ENCODE results near the gene FLT4.

Gene FLT4

DNA sequence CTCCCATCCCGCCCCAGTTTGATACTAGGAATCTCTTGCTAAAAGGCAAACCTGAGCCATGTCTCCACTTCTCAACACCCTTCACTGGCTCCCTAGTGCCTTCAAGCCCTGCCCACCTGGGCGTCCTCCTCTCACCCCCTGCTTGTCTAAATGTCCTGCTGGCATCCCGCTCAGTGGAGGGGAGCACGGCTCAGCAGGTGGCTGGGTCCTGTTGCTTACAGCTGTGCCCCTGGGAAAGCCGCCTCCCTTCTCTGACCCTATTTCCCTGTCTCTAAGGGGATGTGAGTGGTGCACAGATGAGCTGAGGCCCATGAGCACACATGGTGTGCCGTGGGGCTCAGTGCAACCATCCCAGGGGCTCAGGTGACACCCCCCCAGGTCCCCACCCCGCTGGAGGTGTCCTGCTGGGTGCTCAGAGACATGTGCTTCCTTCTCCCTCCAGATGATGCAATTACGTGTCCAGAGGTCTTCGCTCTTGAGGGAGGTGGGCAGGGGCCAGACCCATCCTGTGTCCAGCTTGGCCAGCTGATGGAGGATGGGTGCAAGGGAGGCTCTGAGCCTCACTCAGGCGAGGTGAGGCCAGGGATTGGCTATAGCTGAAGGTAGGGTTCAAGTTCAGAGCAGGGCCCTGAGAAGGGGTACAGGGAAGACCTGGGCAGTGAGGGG is 24.1 kb downstream of the FLT4 start:
- no peak for DNase-seq

DNA sequence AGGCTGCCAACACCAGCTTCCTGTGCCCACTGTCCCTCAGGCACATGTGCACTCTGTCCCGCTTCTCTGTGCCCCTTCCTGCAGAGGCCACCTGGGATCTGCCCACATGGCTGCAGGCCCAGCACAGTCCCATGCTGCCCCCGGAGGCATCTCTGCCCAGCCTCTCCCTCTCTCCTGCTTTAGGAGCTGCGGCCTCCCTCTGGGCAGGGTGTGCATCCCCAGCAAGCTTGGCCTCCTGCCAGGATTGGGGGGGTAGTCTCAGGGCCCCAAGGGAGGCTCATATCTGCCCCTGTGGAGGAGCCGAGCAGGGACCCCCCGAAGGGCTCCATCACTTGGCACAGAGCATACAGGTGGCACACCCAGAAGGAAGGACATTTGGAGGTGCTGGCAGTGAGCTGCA is 24.8 kb downstream of the FLT4 start:
- DNase-seq, result no peak

DNA sequence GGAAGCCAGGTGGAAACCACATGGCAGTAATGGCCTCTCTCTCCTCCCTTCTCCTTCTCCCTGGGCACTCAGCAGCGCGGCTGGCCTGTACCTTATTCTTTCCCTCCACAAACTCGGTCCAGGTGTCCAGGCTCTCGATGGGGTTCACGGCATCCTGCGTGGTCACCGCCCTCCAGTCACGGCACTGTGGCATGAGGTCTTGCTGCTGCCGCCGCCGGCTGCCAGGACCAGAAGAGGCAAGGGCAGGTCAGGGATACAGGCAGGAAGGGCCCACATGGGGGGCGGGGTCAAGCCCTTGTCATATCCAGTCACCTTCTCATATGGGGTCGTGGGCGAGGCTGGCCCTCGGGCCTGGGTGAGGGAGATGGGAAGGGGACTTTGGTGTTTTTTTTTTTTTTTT is 25.6 kb downstream of the FLT4 start:
- no peak for DNase-seq

DNA sequence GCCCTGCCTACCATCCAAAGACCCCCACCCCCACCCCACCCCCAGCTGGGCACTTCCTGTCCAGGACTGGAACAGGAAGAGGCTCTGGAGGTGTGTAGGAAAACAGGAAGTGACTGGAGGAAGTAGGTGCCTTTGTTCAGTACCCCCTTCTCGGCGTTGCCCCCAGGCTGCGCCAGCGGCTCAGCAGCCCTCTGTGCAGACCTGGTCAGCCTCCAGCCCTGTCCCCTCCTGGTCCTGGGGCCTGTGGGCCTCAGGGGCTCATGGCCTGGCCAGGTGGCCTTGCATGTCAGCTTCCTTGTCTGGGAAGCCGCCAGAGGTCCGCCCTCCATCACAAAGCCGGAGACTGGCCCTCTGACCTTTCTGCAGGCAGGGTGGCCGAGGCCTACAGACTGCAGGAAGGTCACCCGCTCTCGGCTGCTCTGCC is 26.0 kb downstream of the FLT4 start:
- DNase-seq, result no peak

DNA sequence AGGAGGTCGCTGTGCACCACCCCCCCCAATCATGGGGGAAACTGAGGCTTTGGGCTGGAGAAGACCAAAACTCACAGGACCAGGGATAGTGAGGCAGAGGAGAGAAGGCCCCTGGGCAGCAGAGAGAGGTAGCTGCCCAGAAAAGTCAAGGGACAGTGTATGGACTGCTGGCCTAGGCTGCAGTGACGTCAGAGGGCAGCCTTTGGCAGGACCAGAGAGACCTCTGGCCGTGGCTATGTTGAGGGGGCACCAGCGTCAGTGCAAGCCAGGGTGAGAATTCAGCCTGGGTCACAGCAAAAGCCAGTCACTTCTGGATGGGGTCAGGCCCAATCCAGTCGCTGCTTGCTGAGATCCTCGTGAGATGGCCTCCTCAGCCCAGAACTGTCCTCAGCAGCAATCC is 26.5 kb downstream of the FLT4 start:
- DNase-seq, result no peak

DNA sequence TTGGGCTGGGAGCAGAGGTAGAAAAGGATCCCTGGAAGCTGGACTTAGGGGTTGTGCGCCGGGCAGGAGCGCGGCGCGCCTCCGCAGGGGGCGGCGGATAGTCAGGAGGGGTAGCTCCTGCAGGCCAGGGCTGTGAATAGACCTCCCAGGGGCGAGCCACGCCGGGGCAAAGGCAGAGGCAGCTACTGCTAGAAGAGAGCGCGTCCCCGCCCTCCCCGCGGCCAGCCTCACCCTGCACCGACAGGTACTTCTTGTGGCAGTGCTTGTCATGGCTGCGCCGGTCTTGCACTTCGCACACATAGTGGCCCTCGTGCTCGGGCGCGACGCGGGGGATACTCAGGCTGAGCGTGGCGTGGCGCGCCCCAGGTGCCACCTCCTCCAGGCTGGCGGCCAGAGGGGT is 28.1 kb downstream of the FLT4 start:
- no peak for DNase-seq

DNA sequence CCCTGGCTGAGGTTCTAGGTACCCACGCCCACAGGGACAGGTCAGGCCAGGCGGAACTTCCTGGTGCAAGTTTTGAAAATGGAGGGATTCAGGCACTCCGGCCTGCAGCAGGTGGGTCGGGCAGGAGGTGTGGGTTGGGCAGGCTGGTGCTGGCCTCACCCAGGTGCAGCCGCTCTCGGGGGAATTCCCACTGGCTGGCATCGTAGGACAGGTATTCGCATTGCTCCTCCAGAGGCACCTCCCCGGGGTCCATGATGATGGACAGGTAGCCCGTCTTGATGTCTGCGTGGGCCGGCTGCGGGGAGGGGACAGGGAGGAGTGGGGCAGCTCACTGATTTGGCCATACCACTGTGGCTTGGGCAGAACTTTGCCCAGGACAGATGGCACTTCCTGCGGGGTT is 29.4 kb downstream of the FLT4 start:
- DNase-seq, result no peak

DNA sequence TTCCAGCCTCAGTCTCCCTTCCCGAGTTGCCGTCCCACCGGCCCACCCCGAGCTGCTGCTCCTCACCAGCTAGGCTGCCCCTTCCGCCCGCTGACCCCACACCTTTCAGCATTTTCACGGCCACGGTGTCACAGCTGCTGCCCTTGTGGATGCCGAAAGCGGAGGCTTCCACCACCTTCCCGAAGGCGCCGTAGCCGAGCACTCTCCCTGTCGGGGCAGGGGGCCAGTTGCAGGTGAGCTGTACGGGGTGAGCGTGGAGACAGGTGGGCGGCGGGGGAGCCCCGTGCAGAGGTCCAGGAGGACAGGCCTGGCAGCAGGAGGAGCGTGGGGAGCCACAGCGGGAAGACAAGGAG is 29.9 kb downstream of the FLT4 start:
- no peak for DNase-seq

DNA sequence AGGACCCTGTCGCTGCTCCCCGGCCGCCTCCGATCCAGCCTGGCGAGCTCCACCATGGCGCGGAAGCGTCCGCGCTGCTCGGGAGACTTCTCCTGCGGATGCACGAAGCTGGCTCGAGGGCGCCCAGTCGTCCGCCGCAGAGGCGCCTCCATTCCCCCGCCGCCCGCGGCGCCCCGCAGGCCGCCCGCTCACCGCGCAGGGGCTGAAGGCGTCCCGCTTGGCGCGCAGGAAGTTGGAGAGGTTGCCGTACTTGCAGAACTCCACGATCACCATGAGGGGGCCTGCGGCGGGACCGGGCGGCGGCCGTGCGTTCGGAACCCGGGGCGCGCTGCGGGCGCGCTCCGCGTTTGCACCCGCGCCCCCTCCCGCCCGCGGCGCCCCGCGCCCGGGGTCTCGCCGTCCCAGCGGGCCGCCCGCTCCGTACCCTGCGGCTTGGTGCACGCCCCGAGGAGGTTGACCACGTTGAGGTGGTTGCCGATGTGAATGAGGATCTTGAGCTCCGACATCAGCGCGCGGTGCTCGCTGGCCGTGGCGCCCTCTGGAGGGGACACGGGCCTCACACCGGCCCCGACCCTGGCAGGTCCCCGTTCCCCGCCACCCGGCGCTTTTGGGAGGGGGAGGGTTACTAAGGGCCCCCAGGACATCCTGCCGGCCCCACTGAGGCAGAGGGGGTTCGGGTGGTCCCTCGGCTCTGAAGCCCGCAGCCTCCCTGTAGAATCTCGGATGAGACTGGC is 30.4 kb downstream of the FLT4 start:
- no peak for DNase-seq

DNA sequence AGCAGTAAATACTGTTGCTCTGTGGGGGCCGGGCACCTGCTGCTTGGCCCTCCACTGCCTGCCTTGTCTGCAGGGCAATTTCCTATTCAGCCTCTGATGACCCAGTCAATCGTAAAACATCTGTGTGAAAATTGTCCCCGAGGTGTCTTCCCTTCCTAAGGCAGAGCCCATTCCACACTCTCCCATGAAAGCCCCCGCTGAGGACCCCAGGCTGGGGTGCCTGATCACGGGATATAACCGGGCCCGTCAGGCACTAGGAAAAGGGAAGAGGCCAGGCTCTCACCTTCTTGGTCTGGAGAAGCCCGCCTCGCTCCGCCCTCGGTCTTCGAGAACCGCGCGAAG is 30.9 kb downstream of the FLT4 start:
- no peak for DNase-seq

DNA sequence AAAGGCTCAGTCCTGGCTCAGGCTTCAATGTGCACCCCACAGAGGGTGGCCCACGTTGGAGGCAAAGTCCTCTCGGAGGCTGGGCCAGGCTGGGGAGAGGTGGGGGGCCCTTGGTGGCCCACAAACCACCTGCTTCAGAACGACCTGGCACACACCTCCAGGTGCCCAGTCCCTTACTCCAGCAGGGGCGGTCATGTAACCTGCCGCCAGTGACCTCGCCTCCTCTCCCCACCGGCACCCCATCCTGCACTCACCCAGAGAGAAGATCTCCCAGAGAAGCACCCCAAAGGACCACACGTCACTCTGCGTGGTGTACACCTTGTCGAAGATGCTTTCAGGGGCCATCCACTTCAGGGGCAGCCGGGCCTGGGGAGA is 35.6 kb downstream of the FLT4 start:
- DNase-seq, result no peak

DNA sequence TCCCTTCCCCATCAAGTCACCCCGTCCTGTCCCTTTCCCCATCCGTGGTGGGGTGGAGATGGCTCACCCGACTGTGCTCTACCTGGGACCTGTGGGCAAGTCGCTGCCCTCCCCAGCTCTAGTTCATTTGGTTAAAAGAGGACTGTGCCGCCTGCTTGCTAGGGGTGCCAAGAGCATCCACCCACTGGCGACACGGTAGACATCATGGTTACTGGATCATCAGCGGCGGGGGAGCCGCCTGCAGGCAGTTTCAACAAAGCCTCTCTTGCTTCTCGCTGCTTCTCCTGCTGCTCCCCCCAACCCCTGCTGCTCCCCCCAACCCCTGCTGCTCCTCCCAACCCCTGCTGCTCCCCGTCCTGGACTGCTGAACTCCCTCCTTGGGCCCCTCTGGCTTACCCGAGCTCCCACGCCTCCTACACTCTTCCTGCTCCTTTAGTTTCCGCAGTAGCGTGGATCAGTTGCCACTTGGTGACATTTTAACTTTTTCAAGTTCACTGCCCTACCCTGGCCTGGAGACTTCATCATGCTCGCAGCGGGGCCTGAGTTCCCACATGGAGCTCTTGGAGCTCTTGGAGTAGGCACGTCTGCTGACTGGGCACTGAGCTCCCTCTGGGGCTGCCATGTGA is 36.1 kb downstream of the FLT4 start:
- no peak for DNase-seq

DNA sequence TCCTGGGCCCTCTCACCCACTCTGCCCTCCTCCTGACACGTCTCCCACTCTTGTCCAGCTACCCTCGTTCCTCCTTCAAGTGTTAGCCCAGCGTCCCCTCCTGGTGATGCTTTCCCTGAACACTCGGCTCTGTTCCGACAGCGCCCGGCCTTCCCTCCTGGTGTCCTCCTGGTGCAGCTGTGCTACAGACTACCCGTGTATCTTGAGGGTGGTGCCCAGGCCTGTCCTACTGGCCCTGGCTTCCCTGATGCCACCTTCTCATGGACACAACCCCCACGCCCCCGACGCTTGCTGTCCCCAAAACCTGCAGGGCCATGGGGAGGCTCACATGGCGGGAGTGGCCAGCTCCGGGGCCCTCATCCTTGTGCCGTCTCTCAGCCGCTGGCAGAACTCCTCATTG is 36.7 kb downstream of the FLT4 start:
- no peak for DNase-seq

DNA sequence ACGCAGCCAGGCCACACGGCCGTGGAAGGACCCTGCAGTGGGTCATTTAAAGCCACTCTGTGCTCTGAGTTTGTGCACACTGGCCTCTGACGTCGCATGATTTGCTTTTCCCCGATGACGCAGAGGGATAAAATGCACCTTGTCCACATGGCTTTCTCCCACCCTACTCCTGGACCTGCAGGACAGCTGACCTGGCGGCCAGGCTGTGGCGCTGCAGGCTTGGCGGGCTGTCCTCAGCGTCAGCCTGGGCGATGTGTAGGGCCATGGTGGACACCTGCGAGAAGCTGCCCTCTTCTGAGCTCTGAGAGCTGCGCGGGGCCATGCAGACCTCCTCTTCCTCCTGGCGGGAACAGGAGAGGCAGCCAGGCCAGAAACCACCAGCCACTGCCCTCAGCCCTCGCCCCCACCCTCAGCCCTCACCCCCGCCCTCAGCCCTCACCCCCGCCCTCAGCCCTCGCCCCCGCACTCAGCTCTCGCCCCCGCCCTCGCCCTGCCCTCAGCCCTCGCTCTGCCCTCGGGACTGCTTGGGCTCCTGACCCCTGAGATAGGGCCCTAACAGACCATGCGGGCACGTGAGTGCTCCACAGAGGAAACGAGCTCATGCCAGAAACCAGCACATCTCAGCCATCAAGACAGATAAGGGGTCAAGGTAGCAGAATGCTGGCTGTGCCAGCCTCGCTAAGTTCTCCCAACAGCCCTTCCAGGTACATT is 38.1 kb downstream of the FLT4 start:
- no peak for DNase-seq

DNA sequence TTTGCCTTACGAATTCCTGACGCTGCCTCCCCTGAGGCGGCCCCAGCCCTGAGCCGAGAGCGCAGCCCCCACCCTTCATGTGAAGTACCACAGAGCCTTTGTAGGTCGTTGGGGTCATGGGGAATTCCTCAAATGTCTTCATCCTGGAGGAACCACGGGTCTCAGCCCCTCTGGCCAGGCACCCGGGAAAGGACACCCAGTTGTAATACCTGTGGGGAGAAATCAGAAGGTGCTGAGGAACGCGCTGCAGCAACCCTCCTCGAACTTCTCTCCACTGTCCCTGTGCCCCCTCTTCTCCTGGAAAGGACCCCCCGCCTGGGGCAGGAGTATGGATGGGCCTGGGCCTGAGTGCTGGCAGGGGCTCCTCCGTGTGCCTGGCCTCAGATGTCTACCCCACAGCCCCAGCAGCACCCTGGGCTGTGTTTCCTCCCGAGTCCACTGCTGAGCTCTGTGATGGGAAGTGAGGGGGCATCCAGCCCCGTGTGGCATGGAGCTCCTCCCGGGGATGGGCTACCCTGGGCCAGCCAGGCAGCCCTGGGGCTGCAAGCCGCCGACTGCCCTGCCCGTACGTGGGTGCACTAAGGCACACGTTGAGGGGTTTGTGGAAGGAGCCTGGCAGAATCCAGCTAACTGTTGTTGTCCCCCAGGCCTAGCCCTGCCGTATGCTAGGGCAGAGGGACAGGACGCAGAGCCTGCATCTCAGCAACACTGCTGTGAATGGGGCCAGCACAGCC is 39.4 kb downstream of the FLT4 start:
- DNase-seq, result no peak

DNA sequence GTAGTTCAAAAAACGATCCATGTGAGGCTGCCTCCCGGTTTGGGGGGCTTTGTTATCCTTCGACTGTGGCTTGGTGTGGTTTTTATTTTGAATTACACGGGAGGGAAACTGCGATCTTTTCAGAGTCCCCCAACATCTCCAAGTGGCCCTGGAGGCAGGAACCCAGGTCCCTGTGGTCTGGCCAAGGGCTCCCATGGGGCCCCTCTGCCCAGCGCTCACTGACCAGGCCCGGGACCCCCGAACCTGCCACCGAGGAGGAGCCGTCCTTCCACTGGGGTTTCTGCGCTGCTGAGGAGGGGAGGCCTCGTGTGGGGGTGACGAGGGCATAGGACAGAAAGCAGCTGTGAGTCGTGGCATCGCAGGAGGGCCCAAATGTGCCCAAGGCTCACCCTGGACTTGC is 40.0 kb downstream of the FLT4 start:
- no peak for DNase-seq

DNA sequence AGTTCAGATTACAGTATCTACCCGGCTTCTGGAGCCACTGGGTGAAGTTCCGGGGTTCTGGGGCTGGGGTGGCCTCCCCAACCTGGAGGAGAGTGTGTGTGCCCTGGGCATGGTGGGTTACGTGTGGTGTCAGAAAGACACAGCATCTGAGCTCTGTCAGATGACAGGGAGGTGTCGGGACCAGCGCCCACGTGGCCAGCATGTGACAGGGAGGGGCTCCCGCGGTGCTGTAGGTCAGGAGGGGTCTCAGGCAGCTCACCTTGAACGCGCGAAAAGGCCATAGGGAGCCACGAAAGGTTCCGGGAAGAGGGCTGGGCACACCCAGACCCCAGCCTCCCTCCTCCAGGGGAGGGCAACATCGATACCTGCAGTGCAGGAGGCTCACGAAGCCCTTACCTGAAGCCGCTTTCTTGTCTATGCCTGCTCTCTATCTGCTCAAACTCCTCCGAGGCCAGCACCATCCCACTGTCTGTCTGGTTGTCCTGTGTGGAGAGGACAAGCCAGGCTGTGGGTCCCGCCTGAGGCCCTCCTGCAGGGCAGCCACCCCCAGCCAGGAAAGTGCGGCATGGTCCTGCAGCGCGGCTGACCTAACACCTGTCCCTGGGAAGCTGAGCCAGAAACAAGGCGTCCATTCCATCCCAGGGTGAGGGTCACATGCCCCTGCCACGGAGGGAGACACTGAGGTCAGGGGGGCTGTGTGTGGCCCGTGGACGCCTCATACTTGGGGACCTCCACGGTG is 40.7 kb downstream of the FLT4 start:
- no peak for DNase-seq

DNA sequence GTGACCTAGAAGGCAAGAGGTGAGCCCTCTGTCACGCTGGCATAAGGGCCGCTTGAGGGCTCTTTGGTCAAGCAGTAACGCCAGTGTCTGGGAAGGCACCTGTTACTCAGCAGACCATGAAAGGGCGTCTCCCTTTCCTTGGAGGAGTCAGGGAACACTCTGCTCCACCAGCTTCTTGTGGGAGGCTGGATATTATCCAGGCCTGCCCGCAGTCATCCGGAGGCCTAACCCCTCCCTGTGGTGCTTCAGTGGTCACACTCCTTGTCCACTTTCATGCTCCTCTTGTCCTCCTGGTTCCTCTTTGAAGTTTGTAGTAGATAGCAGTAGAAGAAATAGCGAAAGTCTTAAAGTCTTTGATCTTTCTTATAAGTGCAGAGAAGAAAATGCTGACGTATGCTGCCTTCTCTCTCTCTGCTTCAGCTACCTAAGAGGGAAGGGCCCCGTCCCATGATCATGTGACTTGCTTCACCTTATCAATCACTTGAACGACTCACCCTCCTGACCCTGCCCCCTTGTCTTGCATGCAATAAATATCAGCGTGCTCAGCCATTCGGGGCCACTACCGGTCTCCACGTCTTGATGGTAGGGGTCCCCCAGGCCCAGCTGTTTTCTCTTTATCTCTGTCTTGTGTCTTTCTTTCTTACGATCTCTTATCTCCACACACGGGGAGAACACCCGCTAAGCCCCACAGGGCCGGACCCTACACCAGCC is 41.4 kb downstream of the FLT4 start:
- DNase-seq, result no peak

DNA sequence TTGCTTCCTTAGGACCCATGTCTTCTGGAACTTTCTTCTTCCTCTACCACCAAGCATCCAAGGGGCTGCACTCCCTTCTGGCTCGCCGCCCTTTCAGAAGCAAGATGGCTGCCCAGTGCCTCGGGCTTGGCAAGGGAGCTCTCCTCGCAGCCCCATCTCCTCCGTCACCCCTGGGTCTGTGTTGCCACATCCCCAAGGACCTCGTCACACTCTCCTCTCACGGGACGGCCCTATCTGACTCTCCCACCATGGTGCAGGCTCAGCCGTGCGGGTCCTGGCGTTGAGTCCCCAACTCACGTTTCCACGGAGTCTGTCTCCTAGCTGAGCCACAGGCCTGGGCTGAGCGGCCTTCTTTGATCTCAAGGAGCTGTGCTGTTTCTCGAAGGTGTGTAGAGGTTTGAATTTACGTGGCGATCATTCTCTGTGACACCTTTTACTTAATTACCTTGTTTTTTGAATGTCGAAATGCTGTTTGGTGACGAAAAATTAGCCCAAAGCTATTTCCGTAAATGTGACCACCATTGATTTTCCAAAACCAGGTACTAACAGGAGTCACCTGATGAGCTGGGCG is 43.1 kb downstream of the FLT4 start:
- DNase-seq, result no peak

DNA sequence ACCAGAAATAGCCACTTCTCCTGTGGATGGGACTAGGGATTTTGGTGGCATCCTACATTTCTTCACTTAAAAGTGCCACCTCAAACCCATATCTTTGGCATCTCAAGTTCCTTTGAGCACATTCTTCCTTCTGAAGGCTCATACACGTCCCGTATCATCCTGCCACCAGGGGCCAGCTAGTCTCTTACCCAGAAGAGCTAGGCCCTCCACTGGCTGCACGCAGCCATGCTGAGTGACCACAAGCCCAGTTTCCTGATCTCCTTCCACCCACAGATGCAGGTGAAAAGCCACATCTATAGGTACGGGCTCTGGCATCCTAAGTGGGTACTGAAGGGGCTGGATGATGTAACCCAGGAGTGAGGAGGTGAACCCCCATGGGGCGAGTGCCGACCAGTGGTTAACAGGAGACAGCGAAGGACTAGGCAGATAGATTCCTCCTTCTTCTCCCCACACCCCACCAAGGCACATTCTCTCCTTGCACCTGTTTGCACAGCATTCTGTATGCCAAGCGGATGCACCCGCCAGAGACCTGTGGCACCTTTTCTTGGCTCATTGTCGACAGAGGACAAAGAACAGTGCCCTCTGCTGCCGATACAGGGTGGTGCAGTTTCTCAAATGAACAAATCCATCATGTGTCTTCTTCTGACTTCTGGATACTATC is 43.7 kb downstream of the FLT4 start:
- no peak for DNase-seq

DNA sequence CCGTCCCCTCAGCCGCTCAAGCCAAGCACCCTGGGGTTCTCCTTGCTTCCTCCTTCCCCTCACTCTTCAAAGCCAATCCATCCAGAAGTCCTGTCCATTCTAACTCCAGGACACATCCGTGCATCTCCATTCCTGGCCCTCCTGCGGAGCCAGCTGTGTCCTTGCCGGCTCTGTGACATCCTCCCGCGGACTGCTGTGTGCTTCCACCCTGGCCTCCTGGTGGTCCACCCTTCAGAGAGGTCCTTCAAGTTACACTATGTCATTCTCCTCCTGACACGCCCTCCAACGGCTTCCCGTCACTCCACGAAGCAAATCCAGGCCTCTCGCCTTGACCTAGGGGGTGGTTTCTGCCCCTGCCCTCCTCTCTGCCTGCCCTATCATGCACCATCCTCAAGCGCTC is 45.1 kb downstream of the FLT4 start:
- DNase-seq, result no peak
